HepG2 (cell line): ENCODE measurements around the gene PUS3. TPM values are rescaled to one million over a fixed set of nuclear protein-coding genes. Genes with fewer than 3 reads are reported as not detected.

Experiments
- ATAC-seq: fragments of 200-7000 bp; cut with Tn5 transposase; 3 replicates; pipeline ENCODE4 v1.9.1; 2020; ENCODE audit warnings: mild to moderate bottlenecking, moderate library complexity
- Bru-seq: library from RNA; stranded (reverse); fragments of 400-500 nt; gene quantifications from one replicate; lab custom pipeline; 2021; lab: Mats Ljungman, UMichigan
- BruChase-seq, 2 experiments: library from RNA; stranded (reverse); fragments of 400-500 nt; gene quantifications; one replicate each; lab custom pipeline; 2021; lab: Mats Ljungman, UMichigan
- BruUV-seq: library from RNA; stranded (reverse); fragments of 400-500 nt; replicated peaks from 2 replicates; lab custom pipeline; 2021; lab: Mats Ljungman, UMichigan
- CTCF ChIA-PET: fragments of 300-600 bp; formaldehyde crosslinking; extraction: SDS; loops from one replicate; lab custom pipeline; 2021; ENCODE audit warnings: low total read pairs, inconsistent platforms, low intra/inter-chr PET ratio; lab: Yijun Ruan, JAX
- POLR2A ChIA-PET: fragments of 350-600 bp; sonication (Branson Sonifier 250); formaldehyde crosslinking; loops from one replicate; lab custom pipeline; 2020; ENCODE audit warnings: antibody characterized with exemption, inconsistent platforms; lab: Yijun Ruan, JAX
- DNase-seq: peaks from one replicate; pipeline ENCODE4 v3.0.0-alpha.2; 2015; ENCODE audit warnings: low spot score
- FAIRE-seq: peaks from 3 replicates; lab custom pipeline; 2011; peaks lifted over from hg19 to GRCh38; lab: Jason Lieb, UNC
- H2AFZ ChIP-seq: one replicate; pipeline ENCODE4 v1.6.1; 2011; ENCODE audit warnings: low read length, inconsistent platforms
- H3K27ac ChIP-seq: fragments of 300-600 bp; 3 replicates; pipeline ENCODE4 v1.8.0; 2011; ENCODE audit warnings: mixed run types, mild to moderate bottlenecking, mixed read lengths, low read length, inconsistent platforms; ENCODE audit not compliant: insufficient read depth; ENCODE audit errors: extremely low read length
- H3K27me3 ChIP-seq, 2 experiments: fragments of 200-600 bp in 1 of 2; 2 replicates in 1 of 2; 3 replicates in 1 of 2; pipeline versions ENCODE4 v1.6.0 to v1.8.0; 2011; ENCODE audit warnings: low read length in 2 of 2, mild to moderate bottlenecking in 2 of 2, moderate library complexity in 2 of 2, inconsistent platforms in 1 of 2; ENCODE audit not compliant: insufficient read depth in 2 of 2, control insufficient read depth in 1 of 2
- H3K36me3 ChIP-seq, 2 experiments: fragments of 200-600 bp in 1 of 2; replicated peaks in 1 of 2; 2 replicates in 1 of 2; 3 replicates in 1 of 2; pipeline versions ENCODE4 v1.5.1 to v1.8.0; 2011; ENCODE audit warnings: low read length in 2 of 2, inconsistent platforms in 1 of 2; ENCODE audit not compliant: insufficient read depth in 2 of 2, control insufficient read depth in 1 of 2
- H3K4me1 ChIP-seq: 2 replicates; pipeline ENCODE4 v1.5.1; 2012; ENCODE audit warnings: low read length, inconsistent platforms; ENCODE audit not compliant: insufficient read depth
- H3K4me2 ChIP-seq: 2 replicates; pipeline ENCODE4 v1.6.0; 2011; ENCODE audit warnings: low read depth, low read length, inconsistent platforms
- H3K4me3 ChIP-seq, 3 experiments: fragments of 200-600 bp in 1 of 3; sonication (generic), shearing (Covaris generic) in 1 of 3; replicated peaks in 1 of 3; 2 replicates each; pipeline ENCODE4 v1.5.1; 2011 to 2016; ENCODE audit warnings: low read length in 3 of 3, inconsistent platforms in 2 of 3, low read depth in 2 of 3, mild to moderate bottlenecking in 2 of 3, control low read depth in 1 of 3, mixed read lengths in 1 of 3; ENCODE audit not compliant: insufficient read depth in 1 of 3
- H3K79me2 ChIP-seq: one replicate; pipeline ENCODE4 v1.6.1; 2011; ENCODE audit warnings: low read length, inconsistent platforms; ENCODE audit not compliant: insufficient read depth
- H3K9ac ChIP-seq: 2 replicates; pipeline ENCODE4 v1.6.0; 2011; ENCODE audit warnings: mild to moderate bottlenecking, low read depth, low read length, inconsistent platforms; ENCODE audit not compliant: insufficient read depth
- H3K9me3 ChIP-seq: 2 replicates; pipeline ENCODE4 v1.5.1; 2012; ENCODE audit warnings: mild to moderate bottlenecking, low read length
- H4K20me1 ChIP-seq: 2 replicates; pipeline ENCODE4 v1.6.0; 2011; ENCODE audit warnings: inconsistent platforms, mild to moderate bottlenecking, low read length, moderate library complexity; ENCODE audit not compliant: insufficient read depth
- ATAD3A ChIP-seq: sonication (generic); formaldehyde crosslinking; IDR thresholded peaks from 2 replicates; pipeline ENCODE4 v1.4.0; 2020; ENCODE audit warnings: missing genetic modification reagents
- ATF1 ChIP-seq: IDR thresholded peaks from 2 replicates; pipeline ENCODE4 v1.6.1; 2016; ENCODE audit warnings: mild to moderate bottlenecking, control low read depth
- CBX1 ChIP-seq: IDR thresholded peaks from one replicate; pipeline ENCODE4 v1.6.1; 2016; ENCODE audit warnings: antibody characterized with exemption, low read depth
- ERF ChIP-seq: IDR thresholded peaks from 2 replicates; pipeline ENCODE4 v1.6.1; 2018; ENCODE audit warnings: missing biosample characterization, missing genetic modification reagents
- KMT2A ChIP-seq: sonication (generic); formaldehyde crosslinking; IDR thresholded peaks from 2 replicates; pipeline ENCODE4 v1.4.0; 2020; ENCODE audit warnings: missing genetic modification reagents
- SUZ12 ChIP-seq: fragments of 150-350 bp; IDR thresholded peaks from 2 replicates; pipeline ENCODE4 v1.6.1; 2014; ENCODE audit warnings: low read depth, low read length
- ZNF598 ChIP-seq: sonication (generic); formaldehyde crosslinking; IDR thresholded peaks from 2 replicates; pipeline ENCODE4 v1.5.1; 2020; ENCODE audit warnings: mild to moderate bottlenecking, missing genetic modification reagents, borderline replicate concordance
- WGBS: methylation state at CpG from one replicate; pipeline ENCODE4 v1.1.6; 2017; ENCODE audit warnings: low lambda C conversion rate; 5-methylcytosine and 5-hydroxymethylcytosine counted together
- in situ Hi-C: cut with HindIII; loops from 2 replicates; pipeline ENCODE4 v1.10.0; 2017; ENCODE audit warnings: low pct_unique_long_range_greater_than_20kb; ENCODE audit not compliant: extremely low pct_ligation_motif_present
- intact Hi-C: fragments of 100-400 bp; cut with micrococcal nuclease; formaldehyde crosslinking; loops from one replicate; pipeline ENCODE4 v1.10.0; 2022; ENCODE audit not compliant: unreplicated experiment
- long read RNA-seq, 2 experiments: library from RNA in 1 of 2; library from polyadenylated mRNA in 1 of 2; stranded (forward) in 1 of 2; unstranded in 1 of 2; transcript quantifications; one replicate each; pipeline ENCODE4 v2.0.0, GENCODE V29; 2019 to 2022
- polyA minus RNA-seq, 3 experiments: library from RNA; depleted of rRNA, polyadenylated mRNA; stranded (reverse); fragments of >200 nt; gene quantifications; 2 replicates each; pipeline ENCODE4 v1.2.3, GENCODE V29; 2011; ENCODE audit warnings: low replicate concordance in 1 of 3
- polyA plus RNA-seq, 8 experiments: library from polyadenylated mRNA; depleted of rRNA in 3 of 8; stranded (reverse) in 7 of 8; unstranded in 1 of 8; fragments of >200 nt; fragmentation: Illumina TruSeq in 4 of 8; extraction: Trizol in 4 of 8; gene quantifications; 2 replicates each; pipeline versions ENCODE4 v1.2.1 to v1.2.3, GENCODE V29; 2011 to 2016; ENCODE audit warnings: low read depth in 4 of 8, missing spikeins in 1 of 8, mixed read lengths in 1 of 8; ENCODE audit not compliant: insufficient read depth in 1 of 8
- total RNA-seq, 5 experiments: library from RNA; depleted of rRNA; stranded (reverse); fragments of >200 nt; fragmentation: Illumina TruSeq; extraction: Trizol; gene quantifications; 2 replicates each; pipeline ENCODE4 v1.2.3, GENCODE V29; 2016; ENCODE audit warnings: low read depth in 1 of 5
- TF ChIP-seq, protein P1 (sequence below): sonication (generic); formaldehyde crosslinking; IDR thresholded peaks from 2 replicates; pipeline ENCODE4 v1.4.0; 2020; ENCODE audit warnings: missing genetic modification reagents, borderline replicate concordance
- TF ChIP-seq, protein P2 (sequence below): sonication (generic); formaldehyde crosslinking; IDR thresholded peaks from 2 replicates; pipeline ENCODE4 v1.4.0; 2020; ENCODE audit warnings: missing genetic modification reagents, mild to moderate bottlenecking, borderline replicate concordance

PUS3 gene, protein sequence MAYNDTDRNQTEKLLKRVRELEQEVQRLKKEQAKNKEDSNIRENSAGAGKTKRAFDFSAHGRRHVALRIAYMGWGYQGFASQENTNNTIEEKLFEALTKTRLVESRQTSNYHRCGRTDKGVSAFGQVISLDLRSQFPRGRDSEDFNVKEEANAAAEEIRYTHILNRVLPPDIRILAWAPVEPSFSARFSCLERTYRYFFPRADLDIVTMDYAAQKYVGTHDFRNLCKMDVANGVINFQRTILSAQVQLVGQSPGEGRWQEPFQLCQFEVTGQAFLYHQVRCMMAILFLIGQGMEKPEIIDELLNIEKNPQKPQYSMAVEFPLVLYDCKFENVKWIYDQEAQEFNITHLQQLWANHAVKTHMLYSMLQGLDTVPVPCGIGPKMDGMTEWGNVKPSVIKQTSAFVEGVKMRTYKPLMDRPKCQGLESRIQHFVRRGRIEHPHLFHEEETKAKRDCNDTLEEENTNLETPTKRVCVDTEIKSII
- total RNA-seq (2016; rRNA removed; fragmentation: Illumina TruSeq; extraction: Trizol) (18.2 and 22.9 TPM in 2 replicates), polyA plus RNA-seq (2011; rRNA removed) (4.7 and 6.0 TPM in 2 replicates), polyA minus RNA-seq (2011; rRNA and poly(A)+ RNA removed; ENCODE audit: low replicate concordance) (4.6 and 6.9 TPM in 2 replicates), Bru-seq, nascent RNA (percentile 68 among the genes with signal in this experiment), BruChase-seq, experiment 1, labeled RNA remaining after a 6-hour chase (percentile 61 among the genes with signal in this experiment), BruChase-seq, experiment 2, labeled RNA remaining after a 2-hour chase (percentile 65 among the genes with signal in this experiment)
- total RNA-seq (2016; cell fraction: cytosol; rRNA removed; fragmentation: Illumina TruSeq; extraction: Trizol; ENCODE audit: low read depth), result 5.5 and 5.9 TPM in 2 replicates
- total RNA-seq (2016; cell fraction: insoluble cytoplasmic fraction; rRNA removed; fragmentation: Illumina TruSeq; extraction: Trizol), result 16.9 and 22.4 TPM in 2 replicates
- 9.5 and 12.0 TPM in 2 replicates for total RNA-seq (2016; cell fraction: membrane; rRNA removed; fragmentation: Illumina TruSeq; extraction: Trizol)
- 9.6 and 10.8 TPM in 2 replicates for total RNA-seq (2016; cell fraction: nucleus; rRNA removed; fragmentation: Illumina TruSeq; extraction: Trizol)
- 4.2 and 6.7 TPM in 2 replicates for polyA plus RNA-seq (2011; cell fraction: cytosol; rRNA removed)
- 1.8 and 2.4 TPM in 2 replicates for polyA plus RNA-seq (2011; cell fraction: nucleus; rRNA removed)
- polyA plus RNA-seq (2012), result 13.1 and 13.6 TPM in 2 replicates
- 4.8 and 5.5 TPM in 2 replicates for polyA plus RNA-seq (2016; cell fraction: cytosol; fragmentation: Illumina TruSeq; extraction: Trizol; ENCODE audit: low read depth)
- polyA plus RNA-seq (2016; cell fraction: insoluble cytoplasmic fraction; fragmentation: Illumina TruSeq; extraction: Trizol; ENCODE audit: low read depth), result 21.1 and 26.9 TPM in 2 replicates
- 6.2 and 11.5 TPM in 2 replicates for polyA plus RNA-seq (2016; cell fraction: membrane; fragmentation: Illumina TruSeq; extraction: Trizol; ENCODE audit: low read depth)
- polyA plus RNA-seq (2016; cell fraction: nucleus; fragmentation: Illumina TruSeq; extraction: Trizol; ENCODE audit: insufficient read depth, low read depth), result 15.5 and 21.5 TPM in 2 replicates
- 8.4 and 9.7 TPM in 2 replicates for polyA minus RNA-seq (2011; cell fraction: cytosol; rRNA and poly(A)+ RNA removed)
- polyA minus RNA-seq (2011; cell fraction: nucleus; rRNA and poly(A)+ RNA removed), result 4.8 and 6.1 TPM in 2 replicates
- long read RNA-seq, experiment 1, partial matches to known transcripts, result 2 of 16 reads
- long read RNA-seq, experiment 1, other reads (novel, unspliced or antisense), result 7 of 16 reads
- long read RNA-seq, experiment 2, transcript PUS3-201 (4 exons, 1,843 nt), result major isoform, 9 of 34 reads
- long read RNA-seq, experiment 2, partial matches to known transcripts, result 13 of 34 reads
- long read RNA-seq, experiment 2, other reads (novel, unspliced or antisense), result 5 of 34 reads

DNA sequence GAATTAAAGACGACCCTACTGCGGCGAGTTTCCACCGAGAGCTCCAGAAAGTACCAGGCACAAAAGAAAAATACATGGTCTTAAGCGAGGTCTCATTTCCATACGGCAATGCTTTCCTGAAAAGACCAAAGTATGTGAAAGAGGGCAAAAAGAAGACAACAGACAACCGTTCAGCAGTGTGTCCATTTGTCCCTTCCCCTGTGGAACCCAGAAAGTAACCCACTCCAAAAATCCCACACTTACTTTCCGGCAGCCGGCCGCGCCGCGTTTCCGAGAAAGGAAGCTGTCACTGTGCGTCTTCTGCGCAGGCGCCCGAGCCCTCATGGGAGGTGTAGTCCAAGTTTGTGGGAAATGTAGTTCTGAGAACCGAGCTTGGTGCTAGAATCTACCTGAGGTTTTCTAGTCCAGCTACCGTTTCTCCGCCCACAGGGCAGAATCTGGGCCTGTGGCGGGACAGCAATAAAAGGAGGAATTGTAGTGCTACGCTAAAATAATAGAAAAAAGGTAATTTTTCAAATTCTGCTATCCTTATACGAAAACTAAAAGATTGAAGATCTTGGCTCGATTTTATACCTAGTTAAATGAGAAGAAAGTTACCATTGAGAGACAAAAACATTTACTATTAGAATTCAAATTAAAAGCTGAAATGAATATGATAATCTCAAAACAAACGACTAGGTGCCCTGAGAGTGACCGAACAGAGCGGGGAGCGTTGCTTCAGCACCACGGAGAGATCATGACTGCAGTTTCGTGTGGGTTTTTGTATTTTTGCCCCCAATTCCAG is at the start of gene PUS3:
PUS3 (minus strand) TSS at position 280 of the 784 bp plus-strand sequence. CDS start 6,922 bp downstream, outside the sequence.
- Histone ChIP-seq H3K36me3 (no peaks in the 10 kb centered on the region; a peak in 1 of 5 replicates), H3K79me2 (peaks cover 11% of the 10 kb centered on the region), H3K9me3 (no peaks in the 10 kb centered on the region), H3K27ac (peak within 1 kb of the TSS; percentile 54), H2AFZ (peak within 1 kb of the TSS; percentile 96), H3K4me1 (peaks cover 13% of the 10 kb centered on the region), H3K9ac (peak within 1 kb of the TSS; percentile 81), H3K4me3 (peak within 1 kb of the TSS; percentile 75 to 95 (median 76)), H3K4me2 (peak within 1 kb of the TSS; percentile 83), H3K27me3 (no peaks in the 10 kb centered on the region; a peak in 1 of 5 replicates), H4K20me1 (no peaks in the 10 kb centered on the region)
- DNase-seq, result peak; percentile 78
- ChIA-PET POLR2A (interaction anchor here (0.7 to 1.4 kb wide), 10 partner anchors 10 to 779 kb away, joined by 3 to 17 read pairs (median 4); partner anchors contain the start of genes HYLS1 and STT3A), CTCF (no interaction called here)
- in situ Hi-C loops (no loop called here), intact Hi-C loops (no loop called here)
- peak; percentile 98 for ATAC-seq
- BruUV-seq, result no TSS peak
- peak; percentile 60 for FAIRE-seq
- 6% methylated on average over 31 of the region's 31 CpGs for WGBS
- TF ChIP-seq SUZ12 (peak; percentile 50; the same call in 1 of the 2 replicates), ATAD3A (no peak), ATF1 (CRISPR knock-in tag) (peak; percentile 88), CBX1 (no peak), ERF (CRISPR knock-in tag) (peak; percentile 38; the same call in 1 of the 2 replicates), ZNF598 (CRISPR knock-in tag) (0 out of 2 replicates have a peak, but pooled peaks have one; percentile 53), KMT2A (peak; percentile 84)
- TF ChIP-seq, protein P1, sequence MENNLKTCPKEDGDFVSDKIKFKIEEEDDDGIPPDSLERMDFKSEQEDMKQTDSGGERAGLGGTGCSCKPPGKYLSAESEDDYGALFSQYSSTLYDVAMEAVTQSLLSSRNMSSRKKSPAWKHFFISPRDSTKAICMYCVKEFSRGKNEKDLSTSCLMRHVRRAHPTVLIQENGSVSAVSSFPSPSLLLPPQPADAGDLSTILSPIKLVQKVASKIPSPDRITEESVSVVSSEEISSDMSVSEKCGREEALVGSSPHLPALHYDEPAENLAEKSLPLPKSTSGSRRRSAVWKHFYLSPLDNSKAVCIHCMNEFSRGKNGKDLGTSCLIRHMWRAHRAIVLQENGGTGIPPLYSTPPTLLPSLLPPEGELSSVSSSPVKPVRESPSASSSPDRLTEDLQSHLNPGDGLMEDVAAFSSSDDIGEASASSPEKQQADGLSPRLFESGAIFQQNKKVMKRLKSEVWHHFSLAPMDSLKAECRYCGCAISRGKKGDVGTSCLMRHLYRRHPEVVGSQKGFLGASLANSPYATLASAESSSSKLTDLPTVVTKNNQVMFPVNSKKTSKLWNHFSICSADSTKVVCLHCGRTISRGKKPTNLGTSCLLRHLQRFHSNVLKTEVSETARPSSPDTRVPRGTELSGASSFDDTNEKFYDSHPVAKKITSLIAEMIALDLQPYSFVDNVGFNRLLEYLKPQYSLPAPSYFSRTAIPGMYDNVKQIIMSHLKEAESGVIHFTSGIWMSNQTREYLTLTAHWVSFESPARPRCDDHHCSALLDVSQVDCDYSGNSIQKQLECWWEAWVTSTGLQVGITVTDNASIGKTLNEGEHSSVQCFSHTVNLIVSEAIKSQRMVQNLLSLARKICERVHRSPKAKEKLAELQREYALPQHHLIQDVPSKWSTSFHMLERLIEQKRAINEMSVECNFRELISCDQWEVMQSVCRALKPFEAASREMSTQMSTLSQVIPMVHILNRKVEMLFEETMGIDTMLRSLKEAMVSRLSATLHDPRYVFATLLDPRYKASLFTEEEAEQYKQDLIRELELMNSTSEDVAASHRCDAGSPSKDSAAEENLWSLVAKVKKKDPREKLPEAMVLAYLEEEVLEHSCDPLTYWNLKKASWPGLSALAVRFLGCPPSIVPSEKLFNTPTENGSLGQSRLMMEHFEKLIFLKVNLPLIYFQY, result peak; percentile 64; the same call in 1 of the 2 replicates
- TF ChIP-seq, protein P2, sequence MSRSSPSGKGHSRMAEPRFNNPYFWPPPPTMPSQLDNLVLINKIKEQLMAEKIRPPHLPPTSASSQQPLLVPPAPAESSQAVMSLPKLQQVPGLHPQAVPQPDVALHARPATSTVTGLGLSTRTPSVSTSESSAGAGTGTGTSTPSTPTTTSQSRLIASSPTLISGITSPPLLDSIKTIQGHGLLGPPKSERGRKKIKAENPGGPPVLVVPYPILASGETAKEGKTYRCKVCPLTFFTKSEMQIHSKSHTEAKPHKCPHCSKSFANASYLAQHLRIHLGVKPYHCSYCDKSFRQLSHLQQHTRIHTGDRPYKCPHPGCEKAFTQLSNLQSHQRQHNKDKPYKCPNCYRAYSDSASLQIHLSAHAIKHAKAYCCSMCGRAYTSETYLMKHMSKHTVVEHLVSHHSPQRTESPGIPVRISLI (CRISPR knock-in tag), result no peak
